WTC11 (cell line): ENCODE measurements around the gene MYO1F. TPM values are rescaled to one million over a fixed set of nuclear protein-coding genes. Genes with fewer than 3 reads are reported as not detected.

Source experiments
- ATAC-seq: fragments of 200-7000 bp; cut with Tn5 transposase; 2 replicates; pipeline ENCODE4 v1.10.0; 2021; ENCODE audit warnings: mild to moderate bottlenecking, moderate library complexity
- CTCF ChIA-PET: fragments of 300-600 bp; sonication (Branson Sonifier 250); formaldehyde crosslinking; loops from one replicate; lab custom pipeline; 2021; ENCODE audit warnings: antibody characterized with exemption; lab: Charles Lee
- POLR2A ChIA-PET: fragments of 350-600 bp; sonication (Branson Sonifier 250); formaldehyde crosslinking; loops from one replicate; lab custom pipeline; 2021; ENCODE audit warnings: antibody characterized with exemption; lab: Charles Lee
- DNase-seq: peaks from one replicate; pipeline ENCODE4 v3.0.0; 2021; ENCODE audit warnings: low spot score
- H3K27ac Mint-ChIP-seq: 2 replicates; pipeline ENCODE4 v1.8.0; 2021; ENCODE audit warnings: mixed read lengths
- H3K27me3 Mint-ChIP-seq: 2 replicates; pipeline ENCODE4 v1.8.0; 2021; ENCODE audit warnings: low read depth, mild to moderate bottlenecking, moderate library complexity, mixed read lengths
- H3K36me3 Mint-ChIP-seq: 2 replicates; pipeline ENCODE4 v1.8.0; 2021; ENCODE audit warnings: mixed read lengths
- H3K4me1 Mint-ChIP-seq: 2 replicates; pipeline ENCODE4 v1.8.0; 2022; ENCODE audit warnings: mixed read lengths
- H3K4me3 Mint-ChIP-seq: 2 replicates; pipeline ENCODE4 v1.8.0; 2021; ENCODE audit warnings: mild to moderate bottlenecking, moderate library complexity, mixed read lengths
- H3K9me3 Mint-ChIP-seq: 2 replicates; pipeline ENCODE4 v1.8.0; 2021; ENCODE audit warnings: mixed read lengths
- AR ChIP-seq: fragments of 250-450 bp; sonication (Bioruptor Pico); IDR thresholded peaks from 2 replicates; pipeline ENCODE4 v1.9.0; 2021; ENCODE audit warnings: mild to moderate bottlenecking
- ATF2 ChIP-seq: sonication (generic); formaldehyde crosslinking; IDR thresholded peaks from 2 replicates; pipeline ENCODE4 v1.8.1; 2022; ENCODE audit warnings: low read depth, missing genetic modification reagents, borderline replicate concordance
- CREM ChIP-seq: sonication (generic); formaldehyde crosslinking; IDR thresholded peaks from 2 replicates; pipeline ENCODE4 v1.8.1; 2022; ENCODE audit warnings: mild to moderate bottlenecking, missing genetic modification reagents, moderate library complexity
- IRF1 ChIP-seq: sonication (generic); formaldehyde crosslinking; IDR thresholded peaks from 2 replicates; pipeline ENCODE4 v1.8.0; 2023; ENCODE audit warnings: missing genetic modification reagents
- MXD4 ChIP-seq: fragments of 250-450 bp; sonication (Bioruptor Pico); IDR thresholded peaks from 2 replicates; pipeline ENCODE4 v1.8.0; 2021; ENCODE audit warnings: mild to moderate bottlenecking, moderate library complexity, borderline replicate concordance
- NFYB ChIP-seq: sonication (generic); formaldehyde crosslinking; conservative IDR thresholded peaks from 2 replicates; pipeline ENCODE4 v1.8.0; 2022; ENCODE audit warnings: low read depth, missing genetic modification reagents
- NR1H2 ChIP-seq: sonication (generic); formaldehyde crosslinking; IDR thresholded peaks from 2 replicates; pipeline ENCODE4 v1.9.0; 2021; ENCODE audit warnings: mild to moderate bottlenecking, moderate library complexity, missing genetic modification reagents
- SP1 ChIP-seq: sonication (generic); formaldehyde crosslinking; conservative IDR thresholded peaks from 2 replicates; pipeline ENCODE4 v1.8.1; 2022; ENCODE audit warnings: missing genetic modification reagents
- ZBTB43 ChIP-seq: sonication (generic); formaldehyde crosslinking; IDR thresholded peaks from 2 replicates; pipeline ENCODE4 v1.8.1; 2023; ENCODE audit warnings: mild to moderate bottlenecking, missing genetic modification reagents
- ZNF317 ChIP-seq: sonication (generic); formaldehyde crosslinking; IDR thresholded peaks from 2 replicates; pipeline ENCODE4 v1.8.1; 2023; ENCODE audit warnings: low read depth, mild to moderate bottlenecking, moderate library complexity, missing genetic modification reagents, borderline replicate concordance
- ZNF416 ChIP-seq: fragments of 250-450 bp; sonication (Bioruptor Pico); IDR thresholded peaks from 2 replicates; pipeline ENCODE4 v1.9.0; 2021; ENCODE audit warnings: mild to moderate bottlenecking, inconsistent platforms
- total RNA-seq: library from RNA; stranded (reverse); gene quantifications from 3 replicates; pipeline ENCODE4 v1.2.3, GENCODE V29; 2021
- TF ChIP-seq, protein P1 (sequence below): sonication (generic); formaldehyde crosslinking; IDR thresholded peaks from 2 replicates; pipeline ENCODE4 v1.8.0; 2023; ENCODE audit warnings: mild to moderate bottlenecking, missing genetic modification reagents
- TF ChIP-seq, protein P2 (sequence below): sonication (generic); formaldehyde crosslinking; IDR thresholded peaks from 2 replicates; pipeline ENCODE4 v1.8.1; 2022; ENCODE audit warnings: low read depth, mild to moderate bottlenecking, moderate library complexity, missing genetic modification reagents, borderline replicate concordance
- TF ChIP-seq, protein P3 (sequence below): sonication (generic); formaldehyde crosslinking; IDR thresholded peaks from 2 replicates; pipeline ENCODE4 v1.8.1; 2022; ENCODE audit warnings: mild to moderate bottlenecking, moderate library complexity, missing genetic modification reagents

Gene MYO1F
- total RNA-seq, 1 experiment from 2014 or later: 2.8 TPM

GRCh38 chr19:8608941-8609278, 31.7 kb upstream of the MYO1F start (continued):
- TF ChIP-seq, protein P1, sequence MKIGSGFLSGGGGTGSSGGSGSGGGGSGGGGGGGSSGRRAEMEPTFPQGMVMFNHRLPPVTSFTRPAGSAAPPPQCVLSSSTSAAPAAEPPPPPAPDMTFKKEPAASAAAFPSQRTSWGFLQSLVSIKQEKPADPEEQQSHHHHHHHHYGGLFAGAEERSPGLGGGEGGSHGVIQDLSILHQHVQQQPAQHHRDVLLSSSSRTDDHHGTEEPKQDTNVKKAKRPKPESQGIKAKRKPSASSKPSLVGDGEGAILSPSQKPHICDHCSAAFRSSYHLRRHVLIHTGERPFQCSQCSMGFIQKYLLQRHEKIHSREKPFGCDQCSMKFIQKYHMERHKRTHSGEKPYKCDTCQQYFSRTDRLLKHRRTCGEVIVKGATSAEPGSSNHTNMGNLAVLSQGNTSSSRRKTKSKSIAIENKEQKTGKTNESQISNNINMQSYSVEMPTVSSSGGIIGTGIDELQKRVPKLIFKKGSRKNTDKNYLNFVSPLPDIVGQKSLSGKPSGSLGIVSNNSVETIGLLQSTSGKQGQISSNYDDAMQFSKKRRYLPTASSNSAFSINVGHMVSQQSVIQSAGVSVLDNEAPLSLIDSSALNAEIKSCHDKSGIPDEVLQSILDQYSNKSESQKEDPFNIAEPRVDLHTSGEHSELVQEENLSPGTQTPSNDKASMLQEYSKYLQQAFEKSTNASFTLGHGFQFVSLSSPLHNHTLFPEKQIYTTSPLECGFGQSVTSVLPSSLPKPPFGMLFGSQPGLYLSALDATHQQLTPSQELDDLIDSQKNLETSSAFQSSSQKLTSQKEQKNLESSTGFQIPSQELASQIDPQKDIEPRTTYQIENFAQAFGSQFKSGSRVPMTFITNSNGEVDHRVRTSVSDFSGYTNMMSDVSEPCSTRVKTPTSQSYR (CRISPR knock-in tag): no peak

DNA sequence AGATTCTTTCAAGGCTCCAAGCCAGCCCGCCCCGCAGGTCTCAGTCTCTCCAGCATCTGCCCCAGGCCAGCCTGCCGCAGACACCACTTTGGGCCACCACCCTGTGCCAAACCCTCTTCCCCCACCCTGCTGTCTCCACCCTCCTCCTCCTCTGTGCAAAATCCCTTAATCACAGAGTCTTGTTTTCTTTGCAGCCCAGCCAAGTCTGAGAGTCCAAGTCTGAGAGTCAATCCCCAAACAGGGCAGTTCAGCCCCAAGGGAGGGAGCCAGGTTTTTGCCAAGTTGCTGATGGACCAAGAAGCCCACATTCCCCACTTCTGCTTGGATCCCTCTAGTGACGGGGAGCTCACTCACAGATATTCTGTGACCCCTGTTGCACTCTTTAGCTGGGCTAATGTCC, 30.1 kb upstream of the MYO1F start:
- Mint-ChIP-seq H3K27me3 (no peaks in the 10 kb centered on the region), H3K36me3 (peaks cover 17% of the 10 kb centered on the region), H3K9me3 (no peaks in the 10 kb centered on the region), H3K27ac (no peak overlapping the region), H3K4me3 (no peak overlapping the region), H3K4me1 (peaks cover 42% of the 10 kb centered on the region)
- POLR2A ChIA-PET: interaction anchor here (0.6 kb wide), 1 partner anchor 200 kb away, joined by 3 read pairs; no protein-coding TSS in a partner anchor
- CTCF ChIA-PET: interaction anchor here (2.4 kb wide), 1 partner anchor 13 kb away, joined by 11 read pairs; no protein-coding TSS in a partner anchor
- DNase-seq: no peak
- ATAC-seq: no peak
- TF ChIP-seq SP1 (CRISPR knock-in tag) (no peak), ATF2 (CRISPR knock-in tag) (no peak), CREM (no peak), MXD4 (CRISPR knock-in tag) (no peak), ZNF416 (CRISPR knock-in tag) (no peak), NR1H2 (CRISPR knock-in tag) (no peak), ZBTB43 (CRISPR knock-in tag) (no peak), IRF1 (CRISPR knock-in tag) (no peak), NFYB (no peak), AR (CRISPR knock-in tag) (no peak), ZNF317 (CRISPR knock-in tag) (no peak)
- TF ChIP-seq, protein P2, sequence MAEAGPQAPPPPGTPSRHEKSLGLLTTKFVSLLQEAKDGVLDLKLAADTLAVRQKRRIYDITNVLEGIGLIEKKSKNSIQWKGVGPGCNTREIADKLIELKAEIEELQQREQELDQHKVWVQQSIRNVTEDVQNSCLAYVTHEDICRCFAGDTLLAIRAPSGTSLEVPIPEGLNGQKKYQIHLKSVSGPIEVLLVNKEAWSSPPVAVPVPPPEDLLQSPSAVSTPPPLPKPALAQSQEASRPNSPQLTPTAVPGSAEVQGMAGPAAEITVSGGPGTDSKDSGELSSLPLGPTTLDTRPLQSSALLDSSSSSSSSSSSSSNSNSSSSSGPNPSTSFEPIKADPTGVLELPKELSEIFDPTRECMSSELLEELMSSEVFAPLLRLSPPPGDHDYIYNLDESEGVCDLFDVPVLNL (CRISPR knock-in tag): no peak
- TF ChIP-seq, protein P3, sequence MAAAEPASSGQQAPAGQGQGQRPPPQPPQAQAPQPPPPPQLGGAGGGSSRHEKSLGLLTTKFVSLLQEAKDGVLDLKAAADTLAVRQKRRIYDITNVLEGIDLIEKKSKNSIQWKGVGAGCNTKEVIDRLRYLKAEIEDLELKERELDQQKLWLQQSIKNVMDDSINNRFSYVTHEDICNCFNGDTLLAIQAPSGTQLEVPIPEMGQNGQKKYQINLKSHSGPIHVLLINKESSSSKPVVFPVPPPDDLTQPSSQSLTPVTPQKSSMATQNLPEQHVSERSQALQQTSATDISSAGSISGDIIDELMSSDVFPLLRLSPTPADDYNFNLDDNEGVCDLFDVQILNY: no peak
- TF ChIP-seq, all 79 proteins: peak for 0
